T-helper 1 cell treated with Interleukin-12 subunit alpha and Interleukin-12 subunit beta and Interleukin-4 antibody, amounts not matched to agents 30 ng/mL and 1 ng/mL, for 36 hours (primary cell): ENCODE data around the gene SPTBN1. TPM values are rescaled to one million over a fixed set of nuclear protein-coding genes. Genes with fewer than 3 reads are reported as not detected.
"Not testable (repeated sequence)": the region's sequence is repeated elsewhere in the genome, so short reads cannot be mapped to it uniquely, and the experiment has no call there.

Experiments used
- intact Hi-C: fragments of 100-400 bp; cut with micrococcal nuclease; formaldehyde crosslinking; loops from one replicate; pipeline ENCODE4 v1.15.1; 2024
- total RNA-seq: library from RNA; stranded (reverse); gene quantifications from 2 replicates; pipeline ENCODE4 v1.2.3, GENCODE V29; 2022

Gene SPTBN1
- total RNA-seq, 1 donor from 2014 or later = 186 TPM

DNA sequence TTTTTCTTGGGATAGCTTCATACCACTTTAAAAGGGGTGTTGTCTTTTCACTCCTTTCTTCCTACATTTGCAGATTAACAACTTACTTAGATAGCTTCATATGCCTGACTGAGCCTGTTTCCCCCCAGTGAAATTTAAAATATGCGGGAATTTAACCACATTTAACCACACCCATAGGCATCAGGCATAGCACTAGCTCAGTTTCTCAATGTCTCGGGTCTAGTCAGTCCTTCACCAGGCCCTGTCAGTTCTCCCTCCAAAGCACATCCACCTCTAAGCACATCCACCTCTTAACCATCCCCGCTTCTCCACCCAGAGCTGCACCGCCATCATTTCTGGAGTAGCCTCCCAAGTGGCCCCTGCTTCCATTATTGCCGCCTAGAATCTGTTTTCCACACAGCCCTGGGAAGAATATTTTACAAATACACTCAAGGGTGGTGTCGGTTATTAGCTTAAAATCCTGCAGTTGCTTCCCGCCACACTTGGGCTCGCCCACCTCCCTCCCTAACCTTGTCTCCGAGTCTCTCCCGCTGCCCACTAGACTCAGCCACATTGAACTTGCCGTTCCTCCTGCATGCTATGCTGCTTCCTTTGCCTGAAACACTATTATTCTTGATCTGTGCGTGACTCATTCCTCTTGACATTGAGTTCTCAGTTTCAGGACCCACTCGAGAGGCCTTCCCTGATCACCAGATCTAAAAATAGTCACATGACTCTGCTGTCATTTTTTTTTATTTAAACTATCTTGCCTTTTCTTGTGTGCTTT is 68.3 kb downstream of the SPTBN1 start:
- intact Hi-C loops = no loop called here

- intact Hi-C loops = no loop called here
Measured at GRCh38 chr2:54525321-54525720, 69.2 kb downstream of the SPTBN1 start.

DNA sequence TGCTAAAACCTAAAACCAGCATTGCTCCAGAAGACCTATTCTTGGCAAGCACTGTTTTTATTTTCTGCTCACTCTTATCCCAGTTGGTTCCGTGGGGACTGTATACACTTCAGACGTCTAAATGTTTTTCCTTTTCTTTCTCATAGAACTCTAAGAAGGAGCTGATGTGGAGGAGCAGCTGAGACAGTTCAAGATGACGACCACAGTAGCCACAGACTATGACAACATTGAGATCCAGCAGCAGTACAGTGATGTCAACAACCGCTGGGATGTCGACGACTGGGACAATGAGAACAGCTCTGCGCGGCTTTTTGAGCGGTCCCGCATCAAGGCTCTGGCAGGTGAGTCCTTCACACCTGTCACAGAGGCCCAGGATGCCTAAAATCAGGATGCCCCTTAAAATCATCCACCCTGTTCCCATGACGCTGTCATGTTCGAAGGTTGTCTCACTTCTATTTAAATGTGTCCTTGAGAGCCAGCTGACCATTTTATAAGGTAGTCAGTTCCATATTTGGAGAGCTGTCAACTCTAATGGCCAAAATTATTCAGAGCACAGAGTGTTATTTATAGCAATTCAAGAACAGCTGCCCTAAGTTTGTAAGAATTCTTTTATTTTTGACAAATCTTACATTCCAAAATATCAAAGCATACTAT is 70.2 kb downstream of the SPTBN1 start:
- intact Hi-C loops = no loop called here

GRCh38 chr2:54528311-54528955 is 72.3 kb downstream of the SPTBN1 start:
- intact Hi-C loops = no loop called here

GRCh38 chr2:54529518-54529917 is 73.4 kb downstream of the SPTBN1 start:
- intact Hi-C loops = not testable (repeated sequence)

DNA sequence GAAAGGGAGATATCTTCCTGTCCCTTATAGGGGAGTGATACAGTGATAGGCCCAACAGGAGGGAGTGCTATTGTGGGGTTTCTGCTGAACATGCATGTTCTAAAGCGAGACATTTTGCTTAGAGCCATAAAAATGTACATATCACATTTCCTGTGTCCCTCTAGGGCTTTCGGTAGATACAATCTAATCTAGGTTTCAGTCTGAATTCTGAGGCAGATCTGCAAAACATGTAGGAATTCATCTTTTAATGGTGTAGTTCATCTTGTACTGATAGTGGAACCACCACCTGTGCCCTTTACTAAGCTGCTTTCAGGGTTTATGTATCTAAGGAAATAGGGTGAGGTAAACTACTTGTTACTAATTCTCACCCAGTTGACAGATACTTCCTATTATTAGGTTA is 73.8 kb downstream of the SPTBN1 start:
- intact Hi-C loops = loop anchor here (1.0 kb wide), 1 partner anchor 70 kb away; no protein-coding TSS in a partner anchor

- intact Hi-C loops = no loop called here
Measured at GRCh38 chr2:54531558-54531957, 75.4 kb downstream of the SPTBN1 start.

GRCh38 chr2:54534221-54534620 is 78.1 kb downstream of the SPTBN1 start:
- intact Hi-C loops = no loop called here

- intact Hi-C loops = no loop called here
Measured at GRCh38 chr2:54534625-54535024, 78.5 kb downstream of the SPTBN1 start.

DNA sequence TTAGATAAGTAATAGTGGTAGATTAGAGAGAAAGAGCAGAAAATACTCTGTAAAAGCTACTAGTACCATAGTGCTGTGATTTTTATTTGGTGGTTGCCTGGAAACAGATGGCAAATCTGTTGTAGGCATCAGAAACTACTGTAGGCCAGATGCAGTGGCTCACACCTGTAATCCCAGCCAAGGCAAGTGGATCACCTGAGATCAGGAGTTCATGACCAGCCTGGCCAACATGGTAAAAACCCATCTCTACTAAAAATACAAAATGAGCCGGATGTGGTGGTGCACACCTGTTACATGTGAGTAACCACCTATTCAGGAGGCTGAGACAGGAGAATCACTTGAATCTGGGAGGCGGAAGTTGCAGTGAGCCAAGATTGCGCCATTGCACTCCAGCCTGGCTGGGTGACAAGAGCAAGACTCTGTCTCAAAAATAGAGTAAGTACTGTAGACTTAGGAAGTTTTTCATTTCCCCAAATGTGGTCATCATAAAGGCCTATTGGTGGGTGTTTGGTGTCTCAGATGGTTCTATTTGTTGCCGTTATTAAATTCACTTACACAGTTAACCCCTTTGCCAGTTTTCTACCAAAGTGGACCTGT is 79.6 kb downstream of the SPTBN1 start:
- intact Hi-C loops = no loop called here

GRCh38 chr2:54536720-54537119 is 80.6 kb downstream of the SPTBN1 start:
- intact Hi-C loops = no loop called here

DNA sequence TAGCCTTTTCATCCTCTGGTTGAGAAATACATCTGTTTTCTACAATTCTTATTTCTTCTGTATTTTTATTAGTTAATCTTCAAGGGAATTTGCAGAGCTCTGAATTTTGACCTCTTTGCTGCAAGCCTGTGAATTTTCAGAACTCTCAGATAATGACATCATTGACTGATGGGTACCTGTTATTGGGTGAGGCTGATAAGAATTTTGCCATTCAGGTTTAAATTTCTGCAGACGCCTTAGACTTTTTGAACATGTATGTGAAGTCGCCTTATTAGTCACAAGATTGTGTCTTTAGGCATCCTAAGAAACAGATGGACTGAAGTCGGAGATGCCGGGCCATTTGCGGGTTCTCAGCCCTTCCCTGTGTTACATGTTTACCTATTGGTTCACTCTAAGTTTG is 82.4 kb downstream of the SPTBN1 start:
- intact Hi-C loops = no loop called here

GRCh38 chr2:54539683-54540082 is 83.6 kb downstream of the SPTBN1 start:
- intact Hi-C loops = no loop called here

DNA sequence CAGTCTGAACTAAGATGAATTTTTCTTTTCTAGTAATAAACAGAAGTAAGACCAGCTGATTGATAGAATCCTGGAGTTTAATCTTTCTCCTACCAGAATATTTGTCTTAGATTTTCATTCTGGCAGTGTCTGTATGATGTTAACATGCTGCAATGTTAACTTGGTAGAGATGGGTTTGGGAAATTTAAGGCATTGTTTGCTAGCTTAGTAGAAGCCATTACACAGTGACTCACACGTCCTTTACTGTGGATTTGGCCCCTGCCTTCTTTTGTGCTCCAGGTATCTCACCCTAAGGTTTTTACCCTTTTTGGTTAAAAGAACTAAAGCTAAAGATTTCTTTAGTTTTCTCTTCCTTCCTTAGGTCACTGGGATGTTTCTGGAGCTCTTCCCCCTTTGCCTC is 84.1 kb downstream of the SPTBN1 start:
- intact Hi-C loops = no loop called here

- intact Hi-C loops = no loop called here
Measured at GRCh38 chr2:54541995-54542394, 85.9 kb downstream of the SPTBN1 start.

DNA sequence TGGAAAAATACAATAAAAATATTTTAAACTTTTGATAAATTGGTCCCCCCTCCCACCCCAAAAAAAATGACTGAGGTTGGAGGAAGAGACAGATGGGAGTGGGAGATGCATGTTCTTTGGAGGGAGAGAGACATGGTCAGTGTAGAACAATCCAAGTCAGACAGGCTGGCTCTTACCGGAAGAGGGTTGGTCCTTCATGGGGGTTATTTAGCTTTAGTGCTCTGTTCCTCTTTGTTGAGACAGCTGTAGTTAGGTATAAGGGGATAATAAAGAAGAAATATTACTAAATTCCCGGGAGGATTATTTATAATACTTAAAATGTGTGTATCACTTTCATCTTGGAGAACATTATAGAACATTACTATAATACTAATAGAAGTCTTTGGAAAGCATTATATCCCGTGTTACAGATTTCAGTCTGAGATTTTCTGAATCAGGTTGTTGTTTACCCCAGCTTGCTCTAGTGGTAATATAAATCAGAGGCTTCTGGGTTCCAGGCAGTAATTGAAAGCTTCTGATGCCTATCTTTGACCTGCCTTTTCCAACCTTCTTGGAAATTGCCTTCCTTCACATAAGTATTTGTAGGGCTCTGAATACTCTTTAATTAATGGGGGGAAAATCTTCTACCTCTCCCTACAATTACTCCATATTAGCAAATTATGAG is 87.7 kb downstream of the SPTBN1 start:
- intact Hi-C loops = no loop called here

DNA sequence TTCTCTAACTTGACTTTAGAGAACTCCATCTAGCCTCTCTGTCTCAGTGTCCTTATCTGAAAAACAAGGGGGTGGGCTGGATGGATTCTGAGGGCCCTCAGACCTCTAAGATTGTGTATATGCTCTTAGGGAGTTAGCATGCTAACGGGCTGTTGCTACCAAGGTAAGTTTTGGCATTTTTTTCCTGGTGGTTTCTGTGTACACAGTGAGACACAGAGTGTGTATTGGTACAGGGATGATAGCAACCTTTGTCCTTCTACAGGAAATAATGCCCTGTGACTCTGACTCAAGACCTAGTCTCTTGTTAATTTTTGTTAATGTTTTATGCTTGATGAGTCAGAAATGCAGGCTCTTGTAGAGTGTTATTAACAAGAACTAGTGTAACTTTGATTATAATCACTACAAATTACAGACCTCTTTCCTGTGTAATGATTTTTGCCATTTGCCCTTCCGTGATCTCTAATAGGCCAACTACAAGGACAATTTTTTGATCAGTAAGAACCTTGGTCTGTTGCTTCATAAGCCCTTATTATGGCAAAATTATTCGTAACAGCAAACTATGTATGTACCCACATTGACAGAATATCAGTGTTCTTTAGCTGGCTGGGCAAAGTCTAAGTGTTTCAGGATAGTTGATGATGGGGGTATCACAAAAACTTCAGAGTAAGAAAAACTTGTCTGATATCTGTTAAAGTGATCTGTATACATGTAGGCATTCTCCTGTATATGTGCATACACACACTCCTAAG is 89.7 kb downstream of the SPTBN1 start:
- intact Hi-C loops = no loop called here

DNA sequence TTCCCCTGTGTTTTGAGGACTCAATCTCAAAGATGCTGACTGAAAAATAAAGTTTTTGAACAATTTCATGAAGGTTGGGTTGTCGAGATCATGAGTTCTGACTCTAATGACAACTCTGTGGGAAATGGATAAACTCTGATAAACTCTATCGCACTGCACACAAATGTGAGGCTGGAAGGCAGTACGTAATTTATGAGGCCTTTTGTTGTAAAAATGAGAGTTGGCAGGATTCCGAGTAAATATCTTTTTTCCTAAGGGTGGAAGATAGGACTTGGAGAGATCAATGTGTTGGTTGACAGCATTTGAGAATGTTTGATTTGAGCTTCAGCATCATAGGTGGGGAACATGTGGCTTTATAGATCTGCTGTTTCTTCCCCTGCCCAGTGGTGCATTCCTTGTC is 90.4 kb downstream of the SPTBN1 start:
- intact Hi-C loops = no loop called here

DNA sequence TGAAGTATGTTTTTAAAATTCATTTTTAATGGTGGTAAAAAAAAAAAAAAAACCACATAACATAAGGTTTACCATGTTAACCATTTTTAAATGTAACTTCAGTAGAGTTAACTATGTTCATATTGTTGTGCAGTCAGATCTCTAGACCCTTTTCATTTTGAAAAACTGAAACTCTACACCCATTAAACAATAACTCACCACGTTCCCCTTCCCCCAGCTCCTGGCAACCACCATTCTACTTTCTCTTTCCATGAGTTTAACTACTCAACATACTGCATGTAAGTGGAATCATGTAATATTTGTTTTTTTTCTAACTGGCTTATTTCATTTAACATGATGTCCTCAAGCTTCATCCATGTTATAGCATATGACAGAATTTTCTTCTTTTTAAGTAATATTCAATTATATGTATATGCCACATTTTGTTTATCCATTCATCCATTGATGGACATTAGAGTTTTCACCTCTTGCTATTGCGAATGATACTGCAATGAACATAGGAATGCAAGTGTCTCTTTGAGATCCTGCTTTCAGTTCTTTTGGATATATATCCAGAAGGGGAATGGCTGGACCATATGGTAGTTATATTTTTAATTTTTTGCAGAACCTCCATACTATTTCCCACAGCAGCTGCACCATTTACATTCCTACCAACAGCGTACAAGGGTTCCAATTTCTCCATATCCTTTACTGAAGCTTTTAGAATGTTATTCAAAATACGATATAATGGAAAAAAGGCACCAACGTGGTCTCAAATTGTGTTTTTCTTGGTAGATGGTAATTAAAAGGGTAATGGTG is 91.0 kb downstream of the SPTBN1 start:
- intact Hi-C loops = loop anchor here (1.0 kb wide), 1 partner anchor 11 kb away; no protein-coding TSS in a partner anchor

DNA sequence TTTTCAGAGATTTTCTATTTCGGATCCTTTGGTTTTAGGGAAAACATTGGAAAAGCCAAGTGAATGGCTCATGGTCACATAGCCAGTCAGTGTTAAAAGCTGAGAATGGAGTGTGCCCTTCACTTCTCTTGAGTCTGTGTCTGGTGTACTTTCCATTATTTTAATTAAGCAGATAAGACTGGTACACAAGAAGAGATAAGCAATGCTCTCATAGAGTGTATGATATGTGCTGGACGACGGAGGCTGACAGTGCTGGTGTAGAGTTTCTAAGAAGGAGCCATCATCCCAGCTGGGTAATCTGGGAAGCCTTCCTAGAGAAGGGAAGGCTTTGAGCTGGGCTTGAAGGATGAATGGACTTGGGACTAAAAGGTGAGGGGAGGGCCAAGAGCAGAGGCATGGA is 93.3 kb downstream of the SPTBN1 start:
- intact Hi-C loops = no loop called here
